GM19025 (cell line): ENCODE data around the gene NGDN.

Experiments used
- ATAC-seq: cut with Tn5 transposase; IDR thresholded peaks from one replicate; pipeline ENCODE4 v1.9.1; 2021; ENCODE audit warnings: mild to moderate bottlenecking, low read depth, moderate library complexity; ENCODE audit not compliant: unreplicated experiment

Gene NGDN

GRCh38 chr14:23465261-23465660 is 4.2 kb upstream of the NGDN start:
- no peak for ATAC-seq

GRCh38 chr14:23468704-23469126 is 788 bp upstream of the NGDN start:
- no peak for ATAC-seq

GRCh38 chr14:23469906-23470403 is 452 bp downstream of the NGDN start:
- ATAC-seq, result peak; percentile 4

- no peak for ATAC-seq
Observed at GRCh38 chr14:23470947-23471346, 1.4 kb downstream of the NGDN start.

- ATAC-seq, result no peak
Observed at GRCh38 chr14:23478109-23478759, 8.7 kb downstream of the NGDN start.

GRCh38 chr14:23481362-23481970 is 12.0 kb downstream of the NGDN start:
- ATAC-seq, result no peak

- ATAC-seq, result no peak
Observed at GRCh38 chr14:23481979-23482822, 12.7 kb downstream of the NGDN start.

- ATAC-seq, result no peak
Observed at GRCh38 chr14:23482823-23483148, 13.3 kb downstream of the NGDN start.

GRCh38 chr14:23483236-23483854 is 13.8 kb downstream of the NGDN start:
- no peak for ATAC-seq

GRCh38 chr14:23485326-23485725 is 15.8 kb downstream of the NGDN start:
- ATAC-seq, result no peak

GRCh38 chr14:23486036-23486435 is 16.5 kb downstream of the NGDN start:
- no peak for ATAC-seq

GRCh38 chr14:23487216-23487615 is 17.7 kb downstream of the NGDN start:
- ATAC-seq, result no peak

- no peak for ATAC-seq
Observed at GRCh38 chr14:23492618-23493272, 23.2 kb downstream of the NGDN start.

GRCh38 chr14:23494223-23494622 is 24.7 kb downstream of the NGDN start:
- no peak for ATAC-seq

- ATAC-seq, result no peak
Observed at GRCh38 chr14:23512156-23512555, 42.7 kb downstream of the NGDN start.

GRCh38 chr14:23513005-23513817 is 43.7 kb downstream of the NGDN start:
- no peak for ATAC-seq

- no peak for ATAC-seq
Observed at GRCh38 chr14:23513818-23514643, 44.5 kb downstream of the NGDN start.

GRCh38 chr14:23514644-23514957 is 45.1 kb downstream of the NGDN start:
- no peak for ATAC-seq
